Stimulated activated CD4-positive, alpha-beta T cell treated with anti-CD3 and anti-CD28 coated beads, Interleukin-1b, Interleukin-23, amount 100 ng/mL, for 48 hours (primary cell): ENCODE measurements around the gene RPS14.
A peak's percentile ranks its signal among the peaks of the same experiment; 100 is the strongest.
"Not testable (repeated sequence)": the region's sequence is repeated elsewhere in the genome, so short reads cannot be mapped to it uniquely, and the experiment has no call there.

Source experiments
- DNase-seq: peaks from one replicate; pipeline ENCODE4 v3.0.0-alpha.2; 2020

RPS14 gene

DNA sequence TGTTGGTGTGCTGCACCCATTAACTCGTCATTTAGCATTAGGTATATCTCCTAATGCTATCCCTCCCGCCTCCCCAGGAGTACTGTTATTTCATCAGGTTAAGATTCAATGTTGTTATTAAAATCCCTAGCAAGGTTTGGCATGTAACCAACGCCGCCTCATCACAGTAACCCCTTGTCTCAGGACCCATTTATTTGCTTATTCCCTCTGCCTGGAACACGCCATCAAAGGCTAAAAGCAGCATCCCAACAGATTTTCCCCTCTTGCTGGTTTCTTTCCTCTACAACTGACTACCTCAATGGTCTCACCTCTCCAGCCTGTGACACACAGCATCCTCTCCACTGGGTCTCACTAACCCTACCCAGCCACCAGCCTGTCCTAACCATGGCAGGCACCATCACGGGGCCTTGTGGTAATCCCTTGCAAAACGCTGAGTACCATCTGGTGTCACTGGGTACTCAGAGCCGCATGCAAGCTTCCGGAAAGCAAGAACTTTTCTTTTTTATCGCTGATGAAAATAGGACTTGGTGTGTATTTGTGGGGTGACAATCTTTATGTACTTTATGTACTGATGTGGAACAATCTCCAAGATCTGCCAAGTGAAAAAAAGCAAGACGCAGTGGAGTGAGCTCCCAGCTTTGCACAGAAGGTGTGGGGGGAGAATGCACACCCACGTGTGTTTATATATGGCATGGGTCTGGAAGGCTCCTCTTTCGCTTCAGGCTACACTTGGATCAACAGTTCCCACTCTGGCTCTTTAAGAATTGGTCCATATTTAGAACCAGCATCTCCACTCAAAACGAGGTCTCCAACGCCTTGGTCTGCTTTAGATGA is 6.1 kb downstream of the RPS14 start:
- DNase-seq: no peak

DNA sequence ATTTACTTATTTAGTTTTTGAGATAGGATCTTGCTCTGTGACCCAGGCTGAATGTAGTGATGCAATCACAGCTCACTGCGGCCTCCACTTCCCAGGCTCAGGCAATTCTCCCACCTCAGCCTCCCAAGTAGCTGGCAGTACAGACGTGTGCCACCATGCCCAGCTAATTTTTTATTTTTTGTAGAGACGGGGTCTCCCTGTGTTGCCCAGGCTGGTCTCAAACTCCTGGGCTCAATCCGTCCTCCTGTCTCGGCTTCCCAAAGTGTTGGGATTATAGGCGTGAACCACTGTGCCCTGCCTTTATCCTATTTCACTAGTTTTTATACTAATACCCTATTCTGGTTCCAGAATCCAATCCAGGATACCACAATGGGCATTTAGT is 6.8 kb downstream of the RPS14 start:
- DNase-seq: no peak

- no peak for DNase-seq
Observed at GRCh38 chr5:150441813-150442698, 7.5 kb downstream of the RPS14 start.

- DNase-seq: no peak
Observed at GRCh38 chr5:150440948-150441812, 8.4 kb downstream of the RPS14 start.

DNA sequence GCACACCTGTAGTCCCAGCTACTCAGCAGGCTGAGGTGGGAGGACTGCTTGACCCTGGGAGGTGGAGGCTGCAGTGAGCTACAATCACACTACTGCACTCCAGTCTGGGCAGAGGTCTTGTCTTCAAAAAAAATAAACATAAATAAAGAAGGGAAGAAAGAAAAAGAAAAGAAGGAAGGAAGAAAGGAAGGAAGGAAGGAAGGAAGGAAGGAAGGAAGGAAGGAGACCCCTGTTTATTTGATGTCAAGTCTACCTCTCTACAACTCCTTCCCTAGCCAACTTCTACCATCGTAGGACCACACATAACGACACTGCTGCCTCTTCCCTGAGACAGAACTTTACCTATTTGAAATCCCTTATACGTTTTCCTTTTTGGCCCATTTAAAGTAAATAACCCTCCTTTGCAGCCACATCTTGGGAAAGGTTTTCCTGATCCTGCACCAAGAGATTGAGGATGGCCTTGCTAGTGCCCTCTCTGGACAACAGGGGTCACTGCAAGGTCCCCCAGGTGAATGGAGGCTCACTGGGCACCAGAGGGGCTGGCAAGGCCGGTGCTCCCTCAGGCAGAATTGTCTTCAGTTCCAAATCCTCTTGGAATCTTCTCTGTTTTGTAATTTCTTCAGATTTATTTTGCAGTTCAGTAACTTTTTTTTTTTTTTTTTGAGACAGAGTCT is 10.5 kb downstream of the RPS14 start:
- no peak for DNase-seq

GRCh38 chr5:150436141-150436680 is 13.3 kb downstream of the RPS14 start:
- DNase-seq: peak; percentile 90

GRCh38 chr5:150434464-150434863 is 15.1 kb downstream of the RPS14 start:
- DNase-seq: no peak

GRCh38 chr5:150431574-150431973 is 18.0 kb downstream of the RPS14 start:
- DNase-seq: no peak

- no peak for DNase-seq
Observed at GRCh38 chr5:150431048-150431447, 18.5 kb downstream of the RPS14 start.

- DNase-seq: no peak
Observed at GRCh38 chr5:150429410-150429873, 20.1 kb downstream of the RPS14 start.

GRCh38 chr5:150428978-150429377 is 20.6 kb downstream of the RPS14 start:
- no peak for DNase-seq

DNA sequence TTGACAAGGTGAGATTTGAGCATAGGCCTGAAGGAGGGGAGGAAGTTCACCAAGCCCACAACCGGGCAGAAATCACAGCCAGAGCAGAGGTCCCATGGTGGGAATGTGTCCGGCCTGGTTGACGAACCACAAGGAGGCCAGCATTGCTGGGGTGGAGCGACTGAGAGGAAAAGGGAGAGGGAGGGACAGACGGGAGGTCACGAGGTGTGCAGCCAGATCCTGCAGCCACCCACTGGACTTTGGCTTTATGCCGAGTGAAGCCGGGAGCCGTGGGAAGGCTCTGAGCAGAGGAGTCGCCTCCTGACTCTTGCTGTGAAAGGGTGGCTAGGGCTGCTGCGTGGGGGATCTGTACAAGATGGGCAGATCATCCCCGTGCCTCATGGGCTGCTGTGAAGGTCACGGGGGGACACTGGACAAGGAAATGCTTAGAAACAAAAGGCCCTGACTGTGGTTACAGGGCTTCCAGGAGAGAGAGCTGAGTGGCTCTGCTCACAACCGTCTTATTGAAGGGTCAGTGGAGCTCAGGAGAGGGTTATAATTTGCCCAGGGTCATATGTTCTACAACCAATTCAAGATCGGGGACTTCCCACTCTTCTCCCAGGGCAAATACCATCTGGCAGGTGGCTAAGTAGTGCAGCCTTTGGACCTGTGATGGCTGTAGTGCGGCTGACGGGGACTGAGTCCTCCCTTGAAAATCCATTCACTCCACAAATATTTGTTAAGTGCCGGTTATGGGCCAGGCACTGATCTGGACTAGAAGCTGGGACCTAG is 21.2 kb downstream of the RPS14 start:
- no peak for DNase-seq

- DNase-seq: not testable (repeated sequence)
Observed at GRCh38 chr5:150426165-150426564, 23.4 kb downstream of the RPS14 start.

DNA sequence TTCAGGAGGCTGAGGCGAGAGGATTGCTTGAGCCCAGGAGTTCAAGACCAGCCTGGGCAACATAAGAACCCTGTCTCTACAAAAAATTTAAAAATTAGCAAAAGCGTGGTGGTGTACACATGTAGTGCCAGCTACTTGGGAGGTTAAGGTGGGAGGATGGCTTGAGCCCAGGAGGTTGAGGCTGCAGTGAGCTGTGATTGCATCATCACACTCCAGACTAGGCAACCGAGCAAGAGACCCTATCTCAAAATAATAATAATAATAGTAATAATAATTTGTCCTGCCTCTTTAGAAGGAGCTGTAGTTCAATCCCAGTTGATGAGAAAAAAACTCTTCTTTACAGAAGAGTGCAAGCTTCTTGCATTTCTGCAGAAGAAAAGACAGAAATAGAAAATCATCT is 26.8 kb downstream of the RPS14 start:
- DNase-seq: no peak

DNA sequence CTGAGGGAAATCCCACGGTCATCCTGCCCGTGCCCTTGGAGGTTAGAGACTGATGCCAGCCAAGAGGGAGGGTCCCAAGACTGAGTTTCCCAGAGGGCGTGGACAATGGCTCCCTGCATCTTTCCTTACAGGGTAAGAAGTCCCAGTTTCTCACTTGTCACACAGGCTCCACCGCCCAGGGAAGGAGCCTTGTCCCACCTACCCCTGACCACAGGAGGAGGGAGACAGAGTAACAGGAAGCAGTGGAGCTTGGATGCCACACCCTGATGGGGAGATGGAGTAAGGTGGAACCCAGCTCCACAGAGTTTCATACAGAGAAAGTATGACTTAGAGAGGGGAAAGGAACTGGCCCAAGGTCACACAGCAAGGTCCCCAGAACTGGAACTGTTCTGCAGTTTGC is 27.5 kb downstream of the RPS14 start:
- no peak for DNase-seq

DNA sequence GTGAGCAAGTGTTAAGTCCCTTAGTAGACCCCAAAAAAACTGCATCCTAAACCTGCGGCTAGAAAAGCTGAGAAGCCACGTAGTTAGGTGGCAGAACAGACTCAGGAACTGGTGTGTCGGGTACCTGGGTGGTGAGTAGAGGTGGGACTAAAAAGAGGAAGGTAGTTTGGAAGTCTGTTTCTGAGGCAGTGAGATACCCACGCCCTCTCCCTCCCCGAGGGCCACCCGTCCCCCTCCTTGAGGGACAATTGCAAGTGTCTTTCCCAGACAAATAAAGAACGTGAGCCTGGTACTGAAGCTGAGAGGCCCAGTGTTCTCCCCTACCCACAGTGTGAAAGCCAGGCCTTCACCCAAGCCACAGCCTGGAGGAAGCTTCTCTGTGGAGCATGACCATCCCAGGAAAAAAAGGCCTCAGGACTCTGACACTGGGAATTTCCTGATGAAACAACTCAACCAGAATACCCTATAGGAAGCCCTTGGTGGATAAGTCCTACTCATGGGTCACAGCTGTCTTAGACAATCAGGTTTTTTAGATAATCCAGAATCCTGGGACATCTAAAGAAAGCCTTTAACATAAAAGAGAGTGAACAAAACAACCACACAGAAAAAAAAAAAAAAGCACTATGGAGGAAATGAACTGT is 29.8 kb downstream of the RPS14 start:
- DNase-seq: no peak

DNA sequence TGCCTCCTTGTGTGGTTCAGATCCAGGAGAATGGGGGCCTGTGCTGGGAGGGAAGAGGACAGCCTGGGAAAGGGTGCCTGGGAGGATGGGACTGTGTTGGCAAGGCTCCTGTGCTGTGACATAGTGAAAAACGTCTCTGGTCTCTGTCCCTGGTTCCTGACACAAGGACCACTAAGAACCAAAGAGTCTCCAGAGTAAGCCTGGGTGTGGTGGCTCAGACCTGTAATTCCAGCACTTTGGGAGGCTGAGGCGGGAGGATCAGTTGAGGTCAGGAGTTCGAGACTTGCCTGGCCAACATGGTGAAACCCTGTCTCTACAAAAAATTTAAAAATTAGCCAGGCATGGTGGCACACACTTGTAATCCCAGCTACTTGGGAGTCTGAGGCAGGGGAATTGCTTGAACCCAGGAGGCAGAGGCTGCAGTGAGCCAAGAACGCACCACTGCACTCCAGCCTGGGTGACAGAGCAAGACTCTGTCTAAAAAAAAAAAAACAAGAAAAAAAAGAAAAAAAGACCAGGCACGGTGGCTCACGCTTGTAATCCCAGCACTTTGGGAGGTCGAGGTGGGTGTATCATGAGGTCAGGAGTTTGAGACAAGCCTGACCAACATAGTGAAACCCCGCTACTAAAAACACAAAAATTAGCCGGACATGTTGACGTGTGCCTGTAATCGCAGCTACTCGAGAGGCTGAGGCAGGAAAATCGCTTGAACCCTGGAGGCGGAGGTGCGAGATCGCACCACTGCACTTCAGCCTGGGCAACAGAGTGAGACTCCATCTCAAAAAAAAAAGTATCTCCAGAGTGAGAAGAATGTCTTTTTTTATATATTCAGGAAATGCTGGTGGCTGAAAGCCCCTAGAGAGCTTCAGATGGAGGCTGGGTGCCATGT is 35.4 kb downstream of the RPS14 start:
- DNase-seq: not testable (repeated sequence)

GRCh38 chr5:150413176-150413901 is 36.2 kb downstream of the RPS14 start:
- no peak for DNase-seq
